ENCODE results near the gene APH1B. TPM values are rescaled to one million over a fixed set of nuclear protein-coding genes. Genes with fewer than 3 reads are reported as not detected.

The APH1B gene
- total and polyA plus RNA-seq, 2 donors (not counting 3 experiments of a cell fraction or from before 2014, with no cell fraction given), result 14.6 to 24.6 TPM

GRCh38 chr15:63352808-63353207 lies 75.4 kb downstream of the APH1B start:
- Histone ChIP-seq H3K9me3 (replicated peaks; ENCODE audit: control insufficient read depth, insufficient read depth, low read length) (no peaks in the 10 kb centered on the region), H3K4me1 (ENCODE audit: control insufficient read depth, extremely low read depth, insufficient read depth, low read length) (peaks cover 16% of the 10 kb centered on the region), H3K9ac (replicated peaks; ENCODE audit: extremely low read depth, insufficient read depth, low read length) (no peak overlapping the region), H3K79me2 (ENCODE audit: control insufficient read depth, insufficient read depth, low read length) (no peaks in the 10 kb centered on the region), H3K36me3 (ENCODE audit: control insufficient read depth in 2 of 2, extremely low read depth in 1 of 2, insufficient read depth in 2 of 2, low read length in 2 of 2) (no peaks in the 10 kb centered on the region), H3K27ac (ENCODE audit: insufficient read depth, low read depth, low read length) (no peak overlapping the region), H3K27me3 (ENCODE audit: control insufficient read depth in 2 of 2, insufficient read depth in 2 of 2, low read length in 2 of 2) (no peaks in the 10 kb centered on the region), H3K4me3 (replicated peaks in 1 of 3; ENCODE audit: insufficient read depth in 1 of 3, low read depth in 1 of 3, low read length in 3 of 3) (no peak overlapping the region), H3K9me1 (replicated peaks; ENCODE audit: control insufficient read depth, extremely low read depth, insufficient read depth, low read length) (no peaks in the 10 kb centered on the region), H4K20me1 (replicated peaks; ENCODE audit: control insufficient read depth, extremely low read depth, insufficient read depth, low read length) (no peaks in the 10 kb centered on the region), H2AFZ (ENCODE audit: low read depth, low read length) (no peak overlapping the region), H3K4me2 (ENCODE audit: insufficient read depth, low read length) (no peak overlapping the region)
- ChIA-PET CTCF (interaction anchor here (1.1 kb wide), 1 partner anchor 9 kb away, joined by 4 read pairs; no protein-coding TSS in a partner anchor), POLR2A (no interaction called here)
- no peak for FAIRE-seq
- TF ChIP-seq GATA2 (IDR thresholded peaks at IDR 0.05; ENCODE audit: insufficient read depth, insufficient read length, low read depth, low read length) (no peak), EZH2 (IDR thresholded peaks at IDR 0.05; ENCODE audit: borderline replicate concordance, low read depth, low read length, severe bottlenecking) (no peak), FOS (IDR thresholded peaks at IDR 0.05; ENCODE audit: borderline replicate concordance, insufficient read depth, low read length) (no peak), POLR2A (IDR thresholded peaks at IDR 0.05; ENCODE audit: low read depth, low read length) (no peak), JUN (IDR thresholded peaks at IDR 0.05; ENCODE audit: borderline replicate concordance, insufficient read depth, insufficient read length, low read depth) (no peak), POLR2AphosphoS5 (IDR thresholded peaks at IDR 0.05; ENCODE audit: insufficient read depth, low read depth, low read length) (no peak), MAX (IDR thresholded peaks at IDR 0.05; ENCODE audit: insufficient read depth, insufficient read length) (no peak), MYC (IDR thresholded peaks at IDR 0.05; ENCODE audit: low read depth, low read length) (no peak), CTCF (IDR thresholded peaks at IDR 0.05; ENCODE audit: extremely low read depth in 1 of 2, insufficient read depth in 1 of 2, low read depth in 1 of 2, low read length in 2 of 2) (no peak)
- intact Hi-C loops (cut with micrococcal nuclease) (no loop called here), dilution Hi-C loops (cut with MboI; ENCODE audit: extremely low pct_ligation_motif_present, low sequenced_read_pairs) (no loop called here)
- no TSS peak for BruUV-seq (replicated peaks)
- DNase-seq (ENCODE audit: low read depth, low spot score), result no peak
